Measurements from ENCODE around the gene CHKA.
"Not testable (repeated sequence)": the region's sequence is repeated elsewhere in the genome, so short reads cannot be mapped to it uniquely, and the experiment has no call there.

Gene CHKA

GRCh38 chr11:68099474-68100405, 21.4 kb downstream of the CHKA start:
- peak overlapping the region; percentile 27; the same call in 1 of the 2 replicates for H3K4me3 ChIP-seq (ENCODE audit: low read depth, low read length)
- DNase-seq (ENCODE audit: low read depth), result no peak
- TF ChIP-seq CTCF (IDR thresholded peaks at IDR 0.05; ENCODE audit: low read depth, low read length, missing control alignments), result no peak

- no peak overlapping the region for H3K4me3 ChIP-seq (ENCODE audit: low read depth, low read length)
- no peak for DNase-seq (ENCODE audit: low read depth)
- TF ChIP-seq CTCF (IDR thresholded peaks at IDR 0.05; ENCODE audit: low read depth, low read length, missing control alignments), result no peak
These were observed 22.1 kb downstream of the CHKA start for GRCh38 chr11:68099057-68099456.

- no peak for DNase-seq (ENCODE audit: low read depth)
- TF ChIP-seq CTCF (IDR thresholded peaks at IDR 0.05; ENCODE audit: low read depth, low read length, missing control alignments), result no peak
- H3K4me3 ChIP-seq (ENCODE audit: low read depth, low read length), result no peak overlapping the region
These were observed 24.2 kb downstream of the CHKA start for GRCh38 chr11:68096962-68097361.

GRCh38 chr11:68093565-68093964, 27.6 kb downstream of the CHKA start:
- no peak overlapping the region for H3K4me3 ChIP-seq (ENCODE audit: low read depth, low read length)
- no peak for TF ChIP-seq CTCF (IDR thresholded peaks at IDR 0.05; ENCODE audit: low read depth, low read length, missing control alignments)
- DNase-seq (ENCODE audit: low read depth), result no peak

GRCh38 chr11:68092946-68093345, 28.2 kb downstream of the CHKA start:
- not testable (repeated sequence) for H3K4me3 ChIP-seq (ENCODE audit: low read depth, low read length); DNase-seq (ENCODE audit: low read depth)

GRCh38 chr11:68092411-68092810, 28.8 kb downstream of the CHKA start:
- DNase-seq (ENCODE audit: low read depth), result no peak
- TF ChIP-seq CTCF (IDR thresholded peaks at IDR 0.05; ENCODE audit: low read depth, low read length, missing control alignments), result no peak
- no peak overlapping the region for H3K4me3 ChIP-seq (ENCODE audit: low read depth, low read length)

- TF ChIP-seq CTCF (IDR thresholded peaks at IDR 0.05; ENCODE audit: low read depth, low read length, missing control alignments), result no peak
- no peak overlapping the region for H3K4me3 ChIP-seq (ENCODE audit: low read depth, low read length)
These were observed 30.5 kb downstream of the CHKA start for GRCh38 chr11:68090706-68091105.

More at GRCh38 chr11:68090706-68091105, 30.5 kb downstream of the CHKA start:
- no peak for DNase-seq (ENCODE audit: low read depth)
